Activated T-cell treated with anti-CD3 and anti-CD28 coated beads for 1 hour (primary cell): ENCODE data around the gene ADORA2B.
"Not testable (repeated sequence)": the region's sequence is repeated elsewhere in the genome, so short reads cannot be mapped to it uniquely, and the experiment has no call there.

ENCODE experiments used
- DNase-seq: peaks from one replicate; pipeline ENCODE4 v3.0.0-alpha.2; 2020; ENCODE audit warnings: low read depth

ADORA2B gene

GRCh38 chr17:15954222-15954621 is 9.3 kb downstream of the ADORA2B start:
- DNase-seq: no peak

- DNase-seq: no peak
Observed at GRCh38 chr17:15955793-15956541, 11.0 kb downstream of the ADORA2B start.

- DNase-seq: no peak
Observed at GRCh38 chr17:15957206-15957605, 12.3 kb downstream of the ADORA2B start.

- DNase-seq: no peak
Observed at GRCh38 chr17:15957608-15958307, 12.8 kb downstream of the ADORA2B start.

GRCh38 chr17:15958484-15958854 is 13.5 kb downstream of the ADORA2B start:
- no peak for DNase-seq

GRCh38 chr17:15963670-15964110 is 18.8 kb downstream of the ADORA2B start:
- no peak for DNase-seq

- no peak for DNase-seq
Observed at GRCh38 chr17:15965528-15965927, 20.6 kb downstream of the ADORA2B start.

- DNase-seq: no peak
Observed at GRCh38 chr17:15966183-15966878, 21.4 kb downstream of the ADORA2B start.

- DNase-seq: no peak
Observed at GRCh38 chr17:15966879-15967248, 21.9 kb downstream of the ADORA2B start.

- DNase-seq: no peak
Observed at GRCh38 chr17:15967706-15968399, 22.9 kb downstream of the ADORA2B start.

GRCh38 chr17:15969463-15969862 is 24.5 kb downstream of the ADORA2B start:
- DNase-seq: no peak

- no peak for DNase-seq
Observed at GRCh38 chr17:15970500-15970899, 25.6 kb downstream of the ADORA2B start.

- no peak for DNase-seq
Observed at GRCh38 chr17:15971098-15971678, 26.3 kb downstream of the ADORA2B start.

GRCh38 chr17:15971882-15972281 is 27.0 kb downstream of the ADORA2B start:
- DNase-seq: no peak

- DNase-seq: no peak
Observed at GRCh38 chr17:15972497-15972951, 27.6 kb downstream of the ADORA2B start.

- no peak for DNase-seq
Observed at GRCh38 chr17:15973016-15973415, 28.1 kb downstream of the ADORA2B start.

GRCh38 chr17:15973834-15974233 is 28.9 kb downstream of the ADORA2B start:
- DNase-seq: no peak

GRCh38 chr17:15977894-15978293 is 33.0 kb downstream of the ADORA2B start:
- DNase-seq: no peak

GRCh38 chr17:15978606-15979005 is 33.7 kb downstream of the ADORA2B start:
- DNase-seq: no peak

- not testable (repeated sequence) for DNase-seq
Observed at GRCh38 chr17:15979013-15979412, 34.1 kb downstream of the ADORA2B start.

GRCh38 chr17:15981208-15981607 is 36.3 kb downstream of the ADORA2B start:
- DNase-seq: no peak
